Left lobe of liver (tissue), 2 donors: ENCODE results near the gene AK9. TPM values are rescaled to one million over a fixed set of nuclear protein-coding genes. Genes with fewer than 3 reads are reported as not detected.

Experiments used
- ATAC-seq: fragments of 200-7000 bp; cut with Tn5 transposase; one replicate; pipeline ENCODE4 v1.9.1; 2020; ENCODE audit warnings: mild to moderate bottlenecking, moderate library complexity
- DNase-seq: peaks from one replicate; pipeline ENCODE4 v3.0.0-alpha.2; 2020; ENCODE audit warnings: low spot score
- total RNA-seq: library from RNA; stranded (reverse); gene quantifications from one replicate; pipeline ENCODE4 v1.2.1, GENCODE V29; 2021
- donor health status: DM: no; HTN: no; CAD: no; lungs with moderate emphysema.
- donor health status: DM: no; HTN: yes; CAD: no.

AK9 gene
- total RNA-seq, 1 donor from 2014 or later = 1.6 TPM

GRCh38 chr6:109485266-109485935 lies 205.6 kb downstream of the AK9 start:
- DNase-seq (no peak), ATAC-seq (no peak)

GRCh38 chr6:109484122-109484521 lies 206.9 kb downstream of the AK9 start:
- DNase-seq = no peak
- ATAC-seq = no peak

- ATAC-seq = no peak
- DNase-seq = no peak
Observed at GRCh38 chr6:109483735-109484057, 207.3 kb downstream of the AK9 start.

- peak; percentile 95 for ATAC-seq
- DNase-seq = peak; percentile 93
Observed at GRCh38 chr6:109482905-109483734, 207.9 kb downstream of the AK9 start, which contains the start of gene ZBTB24. TSS of gene ZBTB24 (minus strand) at chr6:109483219. CDS start at chr6:109482026, 1,193 bp downstream.

GRCh38 chr6:109480993-109481480 lies 210.0 kb downstream of the AK9 start:
- no peak for DNase-seq
- no peak for ATAC-seq

- no peak for ATAC-seq
- no peak for DNase-seq
Observed at GRCh38 chr6:109478841-109479624, 212.0 kb downstream of the AK9 start.

- no peak for DNase-seq
- ATAC-seq = no peak
Observed at GRCh38 chr6:109478222-109478805, 212.7 kb downstream of the AK9 start.

- DNase-seq (no peak), ATAC-seq (no peak)
Observed at GRCh38 chr6:109477725-109478124, 213.3 kb downstream of the AK9 start.

- no peak for DNase-seq
- no peak for ATAC-seq
Observed at GRCh38 chr6:109477184-109477583, 213.8 kb downstream of the AK9 start.

GRCh38 chr6:109475625-109476024 lies 215.4 kb downstream of the AK9 start:
- peak; percentile 98 for ATAC-seq
- DNase-seq = peak; percentile 61

- no peak for ATAC-seq
- DNase-seq = no peak
Observed at GRCh38 chr6:109474995-109475394, 216.0 kb downstream of the AK9 start.

GRCh38 chr6:109473120-109473519 lies 217.9 kb downstream of the AK9 start:
- ATAC-seq (no peak), DNase-seq (no peak)

GRCh38 chr6:109472132-109472995 lies 218.6 kb downstream of the AK9 start:
- ATAC-seq (no peak), DNase-seq (no peak)

- DNase-seq (no peak), ATAC-seq (no peak)
Observed at GRCh38 chr6:109471105-109471810, 219.7 kb downstream of the AK9 start.

GRCh38 chr6:109469591-109470189 lies 221.3 kb downstream of the AK9 start:
- ATAC-seq (no peak), DNase-seq (no peak)

- ATAC-seq = no peak
- DNase-seq = no peak
Observed at GRCh38 chr6:109467696-109468095, 223.3 kb downstream of the AK9 start.

GRCh38 chr6:109466212-109466923 lies 224.6 kb downstream of the AK9 start:
- ATAC-seq (no peak), DNase-seq (no peak)

- ATAC-seq (peak; percentile 68), DNase-seq (no peak)
Observed at GRCh38 chr6:109465772-109466171, 225.2 kb downstream of the AK9 start.
